Naive thymus-derived CD4-positive, alpha-beta T cell (primary cell): ENCODE measurements around the gene CELF2. TPM values are rescaled to one million over a fixed set of nuclear protein-coding genes. Genes with fewer than 3 reads are reported as not detected.
A peak's percentile ranks its signal among the peaks of the same experiment; 100 is the strongest.

Experiments used
- ATAC-seq: fragments of 150-1000 bp; cut with Tn5 transposase; 2 replicates; pipeline ENCODE4 v1.10.0; 2021; ENCODE audit warnings: mild to moderate bottlenecking, moderate library complexity
- CTCF ChIA-PET: fragments of 350-600 bp; sonication (Branson Sonifier 250); formaldehyde crosslinking; loops from one replicate; lab custom pipeline; 2021; ENCODE audit warnings: antibody characterized with exemption; lab: Charles Lee
- POLR2A ChIA-PET: fragments of 350-600 bp; sonication (Branson Sonifier 250); formaldehyde crosslinking; loops from one replicate; lab custom pipeline; 2021; ENCODE audit warnings: antibody characterized with exemption, inconsistent platforms; lab: Charles Lee
- DNase-seq, 9 donors: peaks; one replicate each; pipeline versions ENCODE4 v3.0.0 to v3.0.0-alpha.2; 2020 to 2022; ENCODE audit warnings: mixed read lengths in 1 of 9
- H3K27ac ChIP-seq: one replicate; pipeline ENCODE4 v1.7.0; 2013; ENCODE audit warnings: mild to moderate bottlenecking, low read depth, low read length, moderate library complexity
- H3K27me3 ChIP-seq, 2 donors: one replicate each; pipeline ENCODE4 v1.7.0; 2013; ENCODE audit warnings: low read length in 2 of 2, mild to moderate bottlenecking in 2 of 2, moderate library complexity in 2 of 2; ENCODE audit not compliant: control insufficient read depth in 2 of 2, insufficient read depth in 2 of 2
- H3K36me3 ChIP-seq, 3 experiments: 1 replicate in 2 of 3; 2 replicates in 1 of 3; pipeline ENCODE4 v1.7.0; 2013; ENCODE audit warnings: low read length in 3 of 3, mild to moderate bottlenecking in 3 of 3, moderate library complexity in 1 of 3; ENCODE audit not compliant: insufficient read depth in 3 of 3, control insufficient read depth in 2 of 3
- H3K4me1 ChIP-seq, 2 donors: one replicate each; pipeline ENCODE4 v1.7.0; 2013; ENCODE audit warnings: low read length in 2 of 2, mild to moderate bottlenecking in 2 of 2, moderate library complexity in 1 of 2; ENCODE audit not compliant: control insufficient read depth in 2 of 2, insufficient read depth in 2 of 2
- H3K4me3 ChIP-seq: 2 replicates; pipeline ENCODE4 v1.7.0; 2013; ENCODE audit warnings: mild to moderate bottlenecking, low read length
- H3K9me3 ChIP-seq, 3 experiments: 1 replicate in 2 of 3; 2 replicates in 1 of 3; pipeline ENCODE4 v1.7.0; 2013; ENCODE audit warnings: low read length in 3 of 3; ENCODE audit not compliant: control insufficient read depth in 2 of 3
- H3K27ac Mint-ChIP-seq, 9 donors: one replicate each; pipeline ENCODE4 v1.8.0; 2020 to 2022; ENCODE audit warnings: mixed read lengths in 9 of 9, mild to moderate bottlenecking in 8 of 9, moderate library complexity in 5 of 9, inconsistent platforms in 2 of 9
- H3K27me3 Mint-ChIP-seq, 5 donors: one replicate each; pipeline ENCODE4 v1.8.0; 2021 to 2022; ENCODE audit warnings: mixed read lengths in 5 of 5, mild to moderate bottlenecking in 1 of 5
- H3K36me3 Mint-ChIP-seq, 5 donors: one replicate each; pipeline ENCODE4 v1.8.0; 2020 to 2022; ENCODE audit warnings: mixed read lengths in 5 of 5, mild to moderate bottlenecking in 3 of 5, inconsistent platforms in 1 of 5
- H3K4me1 Mint-ChIP-seq, 7 donors: one replicate each; pipeline ENCODE4 v1.8.0; 2020 to 2022; ENCODE audit warnings: mixed read lengths in 7 of 7, mild to moderate bottlenecking in 3 of 7, inconsistent platforms in 1 of 7
- H3K4me3 Mint-ChIP-seq, 10 donors: one replicate each; pipeline ENCODE4 v1.8.0; 2020 to 2022; ENCODE audit warnings: mild to moderate bottlenecking in 10 of 10, mixed read lengths in 10 of 10, moderate library complexity in 6 of 10, inconsistent platforms in 2 of 10
- H3K9me3 Mint-ChIP-seq, 11 donors: one replicate each; pipeline ENCODE4 v1.8.0; 2020 to 2022; ENCODE audit warnings: mixed read lengths in 11 of 11, mild to moderate bottlenecking in 4 of 11, inconsistent platforms in 1 of 11, moderate library complexity in 1 of 11
- intact Hi-C, 2 donors: fragments of 100-400 bp; cut with micrococcal nuclease; formaldehyde crosslinking; loops; one replicate each; pipeline ENCODE4 v1.15.1; 2023
- polyA plus RNA-seq, 2 donors: library from polyadenylated mRNA; unstranded; fragments of 300-500 nt; fragmentation: Illumina TruSeq; gene quantifications; one replicate each; pipeline ENCODE4 v1.2.3, GENCODE V29; 2021
- total RNA-seq, 6 experiments: library from RNA in 5 of 6; stranded (reverse) in 5 of 6; gene quantifications; 1 replicate in 5 of 6; 2 replicates in 1 of 6; pipeline ENCODE4 v1.2.3 and lab custom pipeline; 2021 to 2026

CELF2 gene
- total and polyA plus RNA-seq, 7 experiments from 2014 or later, result 135 to 207 (median 178) TPM

DNA sequence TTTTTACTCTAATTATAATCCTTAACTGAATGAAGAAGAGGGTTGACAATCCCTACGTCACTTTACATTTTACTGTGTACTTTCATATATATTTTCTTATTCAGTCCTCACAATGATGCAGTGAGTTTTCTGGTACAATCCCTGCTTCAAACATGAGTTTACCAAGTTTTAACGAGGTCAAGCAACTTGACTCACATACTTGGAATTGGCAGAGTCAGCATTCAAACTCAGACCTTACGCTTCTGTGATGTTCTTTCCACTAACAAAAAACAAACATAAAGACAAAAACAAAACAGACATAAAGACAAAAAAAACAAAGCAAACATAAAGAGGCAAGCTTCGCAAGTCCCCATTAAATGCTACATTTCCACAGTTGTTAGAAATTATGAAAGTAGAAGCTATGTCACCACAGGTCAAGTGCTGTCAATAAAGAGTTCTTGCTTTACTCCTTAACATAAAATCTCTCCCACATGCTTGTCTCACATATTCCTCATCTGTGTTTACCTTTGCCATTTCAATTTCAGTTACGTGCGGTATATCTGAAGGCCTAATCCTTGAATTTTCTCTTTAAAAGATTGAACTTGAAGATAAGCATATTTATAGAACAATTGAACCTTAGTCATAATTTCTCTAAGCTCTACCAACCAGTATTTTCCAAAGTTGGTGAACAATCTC lies 217.3 kb downstream of the CELF2 start:
- no peaks in the 10 kb centered on the region for H3K9me3 Mint-ChIP-seq
- H3K4me1 Mint-ChIP-seq, result peaks cover 70 to 96% (median 94%) of the 10 kb centered on the region in 7 donors
- Histone ChIP-seq H3K27me3 (no peaks in the 10 kb centered on the region), H3K27ac (peak overlapping the region; percentile 44), H3K36me3 (peaks cover 0 to 24% (median 7%) of the 10 kb centered on the region in 3 experiments), H3K4me1 (peaks cover 67 to 85% of the 10 kb centered on the region in 2 donors), H3K4me3 (no peak overlapping the region), H3K9me3 (no peaks in the 10 kb centered on the region)
- peaks cover 16 to 49% (median 33%) of the 10 kb centered on the region in 5 donors for H3K36me3 Mint-ChIP-seq
- POLR2A ChIA-PET, result interaction anchor here (1.1 to 1.8 kb wide), 4 partner anchors 9 to 71 kb away, joined by 3 to 6 read pairs (median 4); no protein-coding TSS in a partner anchor
- intact Hi-C loops, result loop anchor here (1.0 to 5.0 kb wide), 2 partner anchors 9 to 218 kb away; partner anchors contain the start of gene CELF2 (in 1 of the 2)
- CTCF ChIA-PET, result no interaction called here
- ATAC-seq (no peak), DNase-seq (no peak)
- peak overlapping the region; percentile 3 to 68 (median 55) for H3K4me3 Mint-ChIP-seq
- no peaks in the 10 kb centered on the region for H3K27me3 Mint-ChIP-seq
- H3K27ac Mint-ChIP-seq, result peak overlapping the region; percentile 61 to 92 (median 77)

DNA sequence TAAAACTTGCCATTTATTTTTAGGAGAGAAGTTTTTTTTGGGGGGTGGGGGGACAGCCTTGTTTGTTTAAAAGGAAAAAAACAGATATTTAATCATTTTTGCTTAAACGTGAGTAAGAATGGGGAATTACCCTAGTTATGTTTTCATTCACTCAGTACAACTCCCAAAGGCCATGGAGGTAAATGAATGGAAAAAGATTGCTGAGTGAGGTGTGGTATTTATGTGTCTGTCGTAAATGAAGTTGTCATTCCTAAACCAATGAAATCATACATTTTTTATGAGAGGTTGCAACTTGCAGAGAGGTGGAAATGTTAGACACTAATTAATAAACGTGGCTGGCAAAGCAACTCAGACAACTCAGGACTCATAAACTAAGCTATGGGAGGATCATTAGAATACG lies 218.1 kb downstream of the CELF2 start:
- H3K27ac Mint-ChIP-seq, result peak overlapping the region; percentile 26 to 92 (median 77)
- Histone ChIP-seq H3K36me3 (peaks cover 0 to 18% (median 3%) of the 10 kb centered on the region in 3 experiments), H3K4me3 (no peak overlapping the region), H3K9me3 (no peaks in the 10 kb centered on the region), H3K27ac (peak overlapping the region; percentile 44), H3K27me3 (no peaks in the 10 kb centered on the region), H3K4me1 (peaks cover 64 to 84% of the 10 kb centered on the region in 2 donors)
- ChIA-PET POLR2A (interaction anchor here (0.6 to 1.8 kb wide), 5 partner anchors 13 to 72 kb away, joined by 3 to 6 read pairs (median 3); no protein-coding TSS in a partner anchor), CTCF (interaction anchor here (0.8 kb wide), 1 partner anchor 73 kb away, joined by 4 read pairs; no protein-coding TSS in a partner anchor)
- ATAC-seq (peak; percentile 23), DNase-seq (peak in 1 of 9 donors; percentile 36)
- H3K9me3 Mint-ChIP-seq, result no peaks in the 10 kb centered on the region
- no peaks in the 10 kb centered on the region for H3K27me3 Mint-ChIP-seq
- intact Hi-C loops, result loop anchor here (1.0 to 5.0 kb wide), 5 partner anchors 9 to 218 kb away; partner anchors contain the start of gene CELF2 (in 1 of the 2)
- peaks cover 16 to 52% (median 32%) of the 10 kb centered on the region in 5 donors for H3K36me3 Mint-ChIP-seq
- peak overlapping the region in 9 of 10 donors; percentile 44 to 68 (median 63) for H3K4me3 Mint-ChIP-seq
- H3K4me1 Mint-ChIP-seq, result peaks cover 71 to 96% (median 94%) of the 10 kb centered on the region in 7 donors

DNA sequence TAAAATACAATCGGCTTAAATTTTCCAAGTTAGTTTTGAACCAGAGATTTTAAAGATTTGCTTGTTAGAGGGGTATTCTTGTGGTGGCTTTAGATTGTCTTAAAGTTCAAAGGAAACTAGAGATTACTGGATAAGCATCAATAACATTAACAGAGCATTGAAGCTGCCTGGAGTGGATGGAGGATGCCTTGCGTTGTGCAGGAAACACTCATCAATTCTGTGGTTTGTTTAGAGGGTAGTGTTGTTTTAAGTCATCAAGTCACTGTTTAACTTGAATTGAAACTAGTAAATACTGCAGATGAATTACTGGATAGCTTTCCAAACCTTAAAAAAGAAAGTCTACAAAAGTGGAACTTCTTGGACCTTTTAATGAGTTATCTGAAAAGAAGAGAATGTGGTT lies 218.6 kb downstream of the CELF2 start:
- DNase-seq, result peak in 6 of 9 donors; percentile 29 to 56 (median 48)
- CTCF ChIA-PET, result interaction anchor here (0.8 kb wide), 1 partner anchor 73 kb away, joined by 4 read pairs; no protein-coding TSS in a partner anchor
- no peaks in the 10 kb centered on the region for H3K27me3 ChIP-seq
- POLR2A ChIA-PET, result interaction anchor here (0.6 to 1.8 kb wide), 5 partner anchors 13 to 67 kb away, joined by 3 to 6 read pairs (median 3); no protein-coding TSS in a partner anchor
- H3K4me3 Mint-ChIP-seq, result peak overlapping the region in 9 of 10 donors; percentile 44 to 68 (median 63)
- intact Hi-C loops, result loop anchor here (1.0 to 5.0 kb wide), 5 partner anchors 10 to 219 kb away; partner anchors contain the start of gene CELF2 (in 1 of the 2)
- no peaks in the 10 kb centered on the region for H3K9me3 ChIP-seq
- peaks cover 61 to 82% of the 10 kb centered on the region in 2 donors for H3K4me1 ChIP-seq
- H3K4me1 Mint-ChIP-seq, result peaks cover 69 to 94% (median 92%) of the 10 kb centered on the region in 7 donors
- H3K9me3 Mint-ChIP-seq, result no peaks in the 10 kb centered on the region
- no peak overlapping the region for H3K4me3 ChIP-seq
- H3K36me3 Mint-ChIP-seq, result peaks cover 13 to 52% (median 28%) of the 10 kb centered on the region in 5 donors
- peak overlapping the region; percentile 44 for H3K27ac ChIP-seq
- peak overlapping the region; percentile 26 to 92 (median 77) for H3K27ac Mint-ChIP-seq
- ATAC-seq, result peak; percentile 83
- H3K27me3 Mint-ChIP-seq, result no peaks in the 10 kb centered on the region
- H3K36me3 ChIP-seq, result peaks cover 0 to 14% (median 3%) of the 10 kb centered on the region in 3 experiments

DNA sequence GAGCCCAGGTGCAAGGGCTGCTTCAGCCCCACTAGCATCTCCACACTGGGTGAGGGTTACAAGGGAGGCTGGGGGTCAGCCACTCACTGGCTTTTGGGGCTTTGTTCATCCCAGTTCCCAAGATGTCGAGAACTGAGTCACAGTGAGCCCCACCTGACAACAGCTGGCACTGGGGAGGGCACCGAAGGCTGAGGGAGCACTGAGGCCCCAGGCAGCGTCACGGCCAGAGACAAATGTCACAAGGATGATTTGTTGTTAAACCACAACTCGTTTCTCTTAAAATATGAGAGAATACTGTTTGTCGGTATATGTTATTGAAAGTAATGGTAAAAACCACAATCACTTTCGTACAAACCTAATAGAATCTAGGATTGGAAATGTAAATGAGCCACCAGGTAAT lies 219.9 kb downstream of the CELF2 start:
- POLR2A ChIA-PET, result interaction anchor here (1.1 to 1.3 kb wide), 3 partner anchors 11 to 35 kb away, joined by 3 to 5 read pairs (median 4); no protein-coding TSS in a partner anchor
- Mint-ChIP-seq H3K36me3 (peaks cover 7 to 50% (median 20%) of the 10 kb centered on the region in 5 donors), H3K4me1 (peaks cover 71 to 95% (median 83%) of the 10 kb centered on the region in 7 donors), H3K27me3 (no peaks in the 10 kb centered on the region), H3K9me3 (no peaks in the 10 kb centered on the region), H3K27ac (peak overlapping the region; percentile 50 to 92 (median 85)), H3K4me3 (peak overlapping the region in 7 of 10 donors; percentile 6 to 65 (median 52))
- CTCF ChIA-PET, result interaction anchor here (0.9 kb wide), 1 partner anchor 9 kb away, joined by 3 read pairs; no protein-coding TSS in a partner anchor
- H3K27ac ChIP-seq, result peak overlapping the region; percentile 21
- H3K4me3 ChIP-seq, result no peak overlapping the region
- peak; percentile 49 for ATAC-seq
- intact Hi-C loops, result loop anchor here (2.0 to 5.0 kb wide), 2 partner anchors 19 to 220 kb away; partner anchors contain the start of gene CELF2 (in 1 of the 2)
- no peaks in the 10 kb centered on the region for H3K27me3 ChIP-seq
- no peaks in the 10 kb centered on the region for H3K9me3 ChIP-seq
- DNase-seq, result no peak
- H3K36me3 ChIP-seq, result peaks cover 0 to 18% (median 3%) of the 10 kb centered on the region in 3 experiments
- peaks cover 61 to 88% of the 10 kb centered on the region in 2 donors for H3K4me1 ChIP-seq

DNA sequence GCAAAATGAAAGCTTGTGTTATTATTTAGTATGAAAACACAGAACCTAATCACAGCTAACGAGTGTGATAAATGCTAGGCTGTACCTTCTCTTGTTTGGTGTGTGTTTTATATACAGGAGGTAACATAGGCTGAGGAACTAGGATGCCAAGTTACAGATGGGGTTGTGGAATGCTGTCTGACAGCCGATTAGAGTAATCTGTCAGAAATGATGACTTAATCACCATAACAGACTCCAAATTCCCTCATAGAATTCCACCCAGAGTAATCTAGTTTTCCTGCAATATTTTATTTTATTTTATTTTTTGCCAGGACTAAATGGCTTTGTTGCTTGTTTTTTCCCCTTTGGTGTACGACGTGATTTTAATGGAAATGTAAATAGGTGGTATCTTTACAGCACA lies 221.2 kb downstream of the CELF2 start:
- H3K4me1 Mint-ChIP-seq, result peaks cover 68 to 94% (median 72%) of the 10 kb centered on the region in 7 donors
- ChIA-PET CTCF (no interaction called here), POLR2A (interaction anchor here (1.1 to 2.4 kb wide), 5 partner anchors 10 to 48 kb away, joined by 3 to 8 read pairs (median 5); no protein-coding TSS in a partner anchor)
- DNase-seq (no peak), ATAC-seq (no peak)
- H3K27me3 ChIP-seq, result no peaks in the 10 kb centered on the region
- no peaks in the 10 kb centered on the region for H3K9me3 Mint-ChIP-seq
- no peak overlapping the region for H3K4me3 ChIP-seq
- H3K4me1 ChIP-seq, result peaks cover 50 to 87% of the 10 kb centered on the region in 2 donors
- peak overlapping the region in 2 of 10 donors; percentile 24 to 27 for H3K4me3 Mint-ChIP-seq
- H3K9me3 ChIP-seq, result no peaks in the 10 kb centered on the region
- H3K27me3 Mint-ChIP-seq, result no peaks in the 10 kb centered on the region
- H3K36me3 Mint-ChIP-seq, result peaks cover 9 to 45% (median 18%) of the 10 kb centered on the region in 5 donors
- peak overlapping the region in 5 of 9 donors; percentile 19 to 82 (median 59) for H3K27ac Mint-ChIP-seq
- intact Hi-C loops, result loop anchor here in 1 of 2 donors (5.0 kb wide), 1 partner anchor 222 kb away; the partner anchor contains the start of gene CELF2
- H3K27ac ChIP-seq, result no peak overlapping the region
- peaks cover 0 to 24% (median 3%) of the 10 kb centered on the region in 3 experiments for H3K36me3 ChIP-seq

DNA sequence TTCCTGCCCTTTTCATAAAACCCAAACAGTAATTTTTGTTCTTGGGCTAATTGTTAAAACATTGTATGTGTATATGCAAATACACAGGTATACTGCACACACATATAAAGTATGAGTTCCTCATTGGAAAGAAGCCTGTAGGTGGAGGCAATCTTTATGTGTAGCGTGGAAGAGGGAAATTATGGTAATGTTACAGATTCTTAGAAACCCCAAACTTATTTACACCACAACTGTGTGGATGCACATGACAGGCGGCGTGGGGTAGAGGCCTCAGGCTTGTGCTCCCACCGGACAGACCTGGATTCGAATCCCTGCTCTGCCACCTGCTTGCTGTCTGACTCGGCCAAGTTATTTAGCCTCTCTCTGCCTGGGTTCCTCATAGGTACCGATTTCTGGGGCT lies 223.0 kb downstream of the CELF2 start:
- no peaks in the 10 kb centered on the region for H3K9me3 ChIP-seq
- DNase-seq (no peak), ATAC-seq (no peak)
- peaks cover 62 to 87% of the 10 kb centered on the region in 2 donors for H3K4me1 ChIP-seq
- intact Hi-C loops, result no loop called here
- peak overlapping the region in 5 of 10 donors; percentile 8 to 43 (median 24) for H3K4me3 Mint-ChIP-seq
- no peak overlapping the region for H3K27ac ChIP-seq
- peaks cover 51 to 81% (median 58%) of the 10 kb centered on the region in 7 donors for H3K4me1 Mint-ChIP-seq
- H3K27me3 ChIP-seq, result no peaks in the 10 kb centered on the region
- CTCF ChIA-PET, result no interaction called here
- POLR2A ChIA-PET, result interaction anchor here (0.8 to 1.7 kb wide), 2 partner anchors 30 kb away, joined by 3 to 4 read pairs; no protein-coding TSS in a partner anchor
- H3K9me3 Mint-ChIP-seq, result no peaks in the 10 kb centered on the region
- no peaks in the 10 kb centered on the region for H3K27me3 Mint-ChIP-seq
- no peak overlapping the region for H3K4me3 ChIP-seq
- H3K27ac Mint-ChIP-seq, result peak overlapping the region in 8 of 9 donors; percentile 30 to 82 (median 58)
- H3K36me3 ChIP-seq, result peaks cover 0 to 24% (median 3%) of the 10 kb centered on the region in 3 experiments
- H3K36me3 Mint-ChIP-seq, result peaks cover 6 to 36% (median 17%) of the 10 kb centered on the region in 5 donors
